Measurements from ENCODE around the gene LBX1.
"Not testable (repeated sequence)": the region's sequence is repeated elsewhere in the genome, so short reads cannot be mapped to it uniquely, and the experiment has no call there.

LBX1 gene

DNA sequence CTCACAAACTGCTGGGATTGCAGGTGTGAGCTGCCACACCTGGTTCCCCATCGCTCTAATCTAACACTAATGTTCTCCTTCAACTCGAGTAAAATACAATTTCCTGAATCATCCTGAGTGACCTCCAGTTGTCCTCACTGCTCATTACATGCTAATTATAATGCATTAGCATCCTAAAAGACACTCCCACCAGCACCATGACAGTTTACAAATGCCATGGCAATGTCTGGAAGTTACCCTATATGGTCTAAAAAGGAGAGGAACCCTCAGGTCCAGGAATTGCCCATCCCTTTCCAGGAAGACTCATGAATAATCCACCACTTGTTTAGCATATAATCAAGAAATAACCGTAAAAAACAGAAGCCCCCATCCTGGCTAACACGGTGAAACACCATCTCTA, 26.6 kb downstream of the LBX1 start:
- not testable (repeated sequence) for DNase-seq

DNA sequence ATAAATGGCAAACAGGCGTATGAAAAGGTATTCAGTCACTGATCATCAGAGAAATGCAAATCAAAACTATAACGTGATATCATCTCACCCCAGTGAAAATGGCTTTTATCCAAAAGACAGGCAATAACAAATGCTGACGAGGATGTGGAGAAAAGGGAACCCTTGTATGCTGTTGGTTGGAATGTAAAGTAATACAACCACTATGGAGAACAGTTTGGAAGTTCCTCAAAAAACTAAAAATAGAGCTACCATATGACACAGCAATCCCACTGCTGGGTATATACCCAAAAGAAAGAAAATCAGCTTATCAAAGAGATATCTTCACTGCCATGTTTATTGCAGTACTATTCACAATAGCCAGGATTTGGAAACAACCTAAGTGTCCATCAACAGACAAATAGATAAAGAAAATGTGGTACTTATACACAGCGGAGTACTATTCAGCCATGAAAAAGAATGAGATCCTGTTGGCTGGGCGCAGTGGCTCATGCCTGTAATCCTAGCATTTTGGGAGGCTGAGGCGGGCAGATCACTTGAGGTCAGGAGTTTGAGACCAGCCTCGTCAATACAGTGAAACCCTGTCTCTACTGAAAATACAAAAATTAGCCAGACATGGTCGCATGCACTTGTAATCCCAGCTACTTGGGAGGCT, 30.8 kb downstream of the LBX1 start:
- not testable (repeated sequence) for DNase-seq

DNA sequence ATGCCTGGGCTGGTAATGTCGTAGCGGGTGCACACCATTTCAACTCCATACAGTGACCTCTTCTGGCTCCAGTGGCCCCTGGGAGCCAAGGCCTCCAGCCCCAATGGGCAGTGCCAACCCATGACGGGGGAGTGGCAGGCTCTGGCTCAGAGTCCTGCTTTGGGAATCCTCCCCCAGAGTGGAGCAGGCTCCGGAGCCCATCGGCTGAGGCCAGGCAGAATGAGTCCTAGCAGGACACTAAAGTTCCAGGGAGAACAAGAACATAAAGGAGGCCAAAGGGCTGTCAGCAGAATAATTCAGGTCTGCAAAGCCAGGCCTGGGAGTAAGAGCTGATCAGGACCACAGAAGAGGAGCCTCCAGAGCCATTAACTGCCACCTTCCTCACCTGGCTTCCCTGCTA, 33.3 kb downstream of the LBX1 start:
- DNase-seq = no peak

DNA sequence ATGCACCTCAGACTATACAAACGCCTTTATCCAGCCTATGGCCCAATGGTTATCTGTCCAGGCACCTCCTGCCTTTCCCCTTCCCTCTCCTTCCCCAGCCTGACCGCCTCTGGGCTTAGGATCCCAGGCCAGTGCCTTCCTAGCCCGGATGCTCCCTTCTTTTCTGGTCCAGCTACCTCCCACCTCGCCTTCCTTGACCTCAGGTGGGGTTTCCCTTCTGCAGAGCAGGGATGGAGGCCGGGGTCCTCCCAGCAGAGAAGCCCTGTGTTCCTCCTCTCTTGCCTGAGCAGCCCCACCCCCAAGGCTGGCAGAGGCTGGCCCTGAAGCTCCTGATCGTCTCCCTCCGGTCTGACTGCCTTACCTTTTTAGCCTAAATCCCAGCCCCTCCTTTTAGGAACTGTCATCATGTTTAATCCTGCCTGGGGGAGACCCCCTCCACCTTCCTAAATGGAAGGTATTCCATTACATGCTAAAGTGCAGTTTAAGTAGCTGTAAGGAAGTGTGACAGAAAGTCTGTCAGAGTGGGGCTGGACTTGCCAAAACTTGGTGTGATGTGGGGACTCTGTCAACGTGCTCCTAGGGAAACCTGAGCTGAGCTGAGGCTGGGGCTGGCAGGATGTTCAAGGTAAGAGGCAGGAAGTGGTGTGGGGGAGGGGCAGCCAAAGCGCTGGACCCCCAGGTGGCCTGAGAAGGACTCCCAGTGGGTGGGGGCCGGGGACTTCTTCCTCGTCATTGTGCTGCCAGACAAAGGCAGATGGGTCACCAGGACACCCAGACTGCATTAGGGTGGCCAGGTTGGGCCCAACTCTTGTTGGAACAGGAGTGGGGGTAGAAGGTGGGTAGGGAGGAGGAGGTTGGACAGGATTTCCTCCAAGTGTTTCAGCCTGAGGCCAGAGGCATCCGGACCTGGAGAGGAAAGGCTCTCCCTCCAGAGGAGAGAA, 39.5 kb downstream of the LBX1 start:
- no peak for DNase-seq

- no peak for DNase-seq
Measured at GRCh38 chr10:101188942-101189341, 40.3 kb downstream of the LBX1 start.

GRCh38 chr10:101183458-101184183, 45.6 kb downstream of the LBX1 start:
- no peak for DNase-seq

DNA sequence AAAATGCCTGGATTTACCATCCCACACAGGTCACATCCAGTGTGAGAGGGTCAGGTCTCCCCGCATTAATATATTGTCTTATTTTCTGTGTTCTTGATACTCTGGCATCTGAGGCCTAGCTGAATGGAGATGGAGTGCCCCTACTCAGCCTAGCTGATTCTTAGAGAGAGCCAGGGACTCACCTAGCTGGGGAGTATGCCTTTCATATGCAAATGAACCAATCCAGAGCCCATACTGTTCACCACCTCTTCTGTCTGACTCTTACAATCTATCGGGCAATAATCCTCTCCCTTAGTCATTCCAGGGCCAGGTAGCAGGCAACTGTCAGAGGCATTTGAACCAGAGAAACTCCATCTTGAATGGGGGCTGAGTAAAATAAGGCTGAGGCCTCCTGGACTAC, 46.3 kb downstream of the LBX1 start:
- no peak for DNase-seq
